NCI-H1048 (cell line): ENCODE measurements around the gene LYRM1.
A peak's percentile ranks its signal among the peaks of the same experiment; 100 is the strongest.

Experiments used
- DNase-seq: peaks from one replicate; lab custom pipeline; 2025; lab: John Stamatoyannopoulos, UW

Gene LYRM1

GRCh38 chr16:20871941-20872815, 28.4 kb upstream of the LYRM1 start:
- DNase-seq, result no peak

GRCh38 chr16:20873331-20873730, 27.2 kb upstream of the LYRM1 start:
- no peak for DNase-seq

GRCh38 chr16:20874088-20874581, 26.4 kb upstream of the LYRM1 start:
- no peak for DNase-seq

GRCh38 chr16:20875355-20875650, 25.3 kb upstream of the LYRM1 start:
- DNase-seq, result no peak

- no peak for DNase-seq
Measured at GRCh38 chr16:20878682-20879147, 21.9 kb upstream of the LYRM1 start.

- DNase-seq, result no peak
Measured at GRCh38 chr16:20879175-20880040, 21.2 kb upstream of the LYRM1 start.

GRCh38 chr16:20880867-20881502, 19.6 kb upstream of the LYRM1 start:
- DNase-seq, result no peak

- no peak for DNase-seq
Measured at GRCh38 chr16:20881503-20881878, 19.1 kb upstream of the LYRM1 start.

GRCh38 chr16:20883554-20884239, 16.9 kb upstream of the LYRM1 start:
- peak; percentile 19 for DNase-seq

GRCh38 chr16:20884240-20884556, 16.4 kb upstream of the LYRM1 start:
- no peak for DNase-seq

GRCh38 chr16:20886320-20886719, 14.3 kb upstream of the LYRM1 start:
- DNase-seq, result no peak

- no peak for DNase-seq
Measured at GRCh38 chr16:20887207-20887606, 13.4 kb upstream of the LYRM1 start.

GRCh38 chr16:20889625-20890275, 10.8 kb upstream of the LYRM1 start:
- no peak for DNase-seq

- no peak for DNase-seq
Measured at GRCh38 chr16:20894388-20894787, 6.2 kb upstream of the LYRM1 start.

- no peak for DNase-seq
Measured at GRCh38 chr16:20897253-20897897, 3.2 kb upstream of the LYRM1 start.

GRCh38 chr16:20897922-20898321, 2.6 kb upstream of the LYRM1 start:
- DNase-seq, result no peak

- DNase-seq, result no peak
Measured at GRCh38 chr16:20899071-20899470, 1.5 kb upstream of the LYRM1 start.

GRCh38 chr16:20899477-20900298, 883 bp upstream of the LYRM1 start:
- no peak for DNase-seq

GRCh38 chr16:20901068-20901435, 481 bp downstream of the LYRM1 start:
- no peak for DNase-seq

GRCh38 chr16:20901436-20902112, 1.0 kb downstream of the LYRM1 start:
- no peak for DNase-seq
